T-cell (primary cell): ENCODE results near the gene FAM43A. TPM values are rescaled to one million over a fixed set of nuclear protein-coding genes. Genes with fewer than 3 reads are reported as not detected.

Experiments used
- ATAC-seq, 4 experiments: fragments of 200-7000 bp in 3 of 4; fragments of 150-1000 bp in 1 of 4; cut with Tn5 transposase; replicated peaks in 1 of 4; 1 replicate in 3 of 4; 2 replicates in 1 of 4; pipeline ENCODE4 v1.10.0; 2021; ENCODE audit warnings: moderate library complexity in 3 of 4, mild to moderate bottlenecking in 2 of 4, moderate number of reproducible peaks in 1 of 4
- CTCF ChIA-PET, 2 donors: fragments of 300-600 bp; sonication (Branson Sonifier 250); formaldehyde crosslinking; loops; one replicate each; lab custom pipeline; 2022; ENCODE audit warnings: antibody characterized with exemption in 2 of 2; lab: Charles Lee
- POLR2A ChIA-PET, 2 donors: fragments of 300-600 bp; sonication (Branson Sonifier 250); formaldehyde crosslinking; loops; one replicate each; lab custom pipeline; 2022; ENCODE audit warnings: antibody characterized with exemption in 2 of 2; lab: Charles Lee
- DNase-seq, 35 experiments: peaks; one replicate each; pipeline versions ENCODE4 v3.0.0 to v3.0.0-alpha.2; 2013 to 2023
- H3K27ac ChIP-seq: one replicate; pipeline ENCODE4 v1.5.1; 2013; ENCODE audit warnings: low read length
- H3K27me3 ChIP-seq, 2 experiments: replicated peaks in 1 of 2; 1 replicate in 1 of 2; 2 replicates in 1 of 2; pipeline versions ENCODE4 v1.6.1 to v1.7.0; 2013; ENCODE audit warnings: low read length in 1 of 2, mixed read lengths in 1 of 2; ENCODE audit not compliant: control insufficient read depth in 2 of 2, insufficient read depth in 2 of 2; ENCODE audit errors: extremely low read depth in 1 of 2
- H3K36me3 ChIP-seq, 2 donors: 1 replicate in 1 of 2; 2 replicates in 1 of 2; pipeline versions ENCODE4 v1.6.1 to v1.7.0; 2013; ENCODE audit warnings: low read length in 1 of 2; ENCODE audit not compliant: control insufficient read depth in 2 of 2, insufficient read depth in 1 of 2; ENCODE audit errors: extremely low read depth in 1 of 2
- H3K4me1 ChIP-seq, 2 experiments: 1 replicate in 1 of 2; 2 replicates in 1 of 2; pipeline versions ENCODE4 v1.6.1 to v1.7.0; 2013; ENCODE audit warnings: low read length in 2 of 2, mixed read lengths in 1 of 2; ENCODE audit not compliant: insufficient read depth in 2 of 2, control insufficient read depth in 1 of 2; ENCODE audit errors: extremely low read depth in 1 of 2
- H3K4me3 ChIP-seq, 2 donors: 1 replicate in 1 of 2; 2 replicates in 1 of 2; pipeline versions ENCODE4 v1.5.1 to v1.7.0; 2013; ENCODE audit warnings: mild to moderate bottlenecking in 2 of 2, low read length in 1 of 2, moderate library complexity in 1 of 2; ENCODE audit not compliant: control insufficient read depth in 1 of 2; ENCODE audit errors: extremely low read depth in 1 of 2
- H3K9me3 ChIP-seq: 2 replicates; pipeline ENCODE4 v1.7.0; 2013
- H3K27ac Mint-ChIP-seq, 2 donors: one replicate each; pipeline ENCODE4 v1.8.0; 2020 to 2021; ENCODE audit warnings: mild to moderate bottlenecking in 2 of 2, mixed read lengths in 2 of 2
- H3K27me3 Mint-ChIP-seq, 2 donors: one replicate each; pipeline ENCODE4 v1.8.0; 2021 to 2022; ENCODE audit warnings: mixed read lengths in 2 of 2
- H3K36me3 Mint-ChIP-seq: one replicate; pipeline ENCODE4 v1.8.0; 2021; ENCODE audit warnings: mixed read lengths
- H3K4me1 Mint-ChIP-seq, 3 donors: one replicate each; pipeline ENCODE4 v1.8.0; 2020 to 2022; ENCODE audit warnings: mixed read lengths in 3 of 3, mild to moderate bottlenecking in 1 of 3
- H3K4me3 Mint-ChIP-seq, 3 donors: one replicate each; pipeline ENCODE4 v1.8.0; 2020 to 2022; ENCODE audit warnings: mild to moderate bottlenecking in 3 of 3, mixed read lengths in 3 of 3, moderate library complexity in 3 of 3
- H3K9me3 Mint-ChIP-seq, 3 donors: one replicate each; pipeline ENCODE4 v1.8.0; 2020 to 2022; ENCODE audit warnings: mixed read lengths in 3 of 3
- WGBS: methylation state at CpG from one replicate; pipeline ENCODE4 v1.1.5; 2013; ENCODE audit warnings: missing lambda C conversion rate; ENCODE audit not compliant: insufficient coverage; 5-methylcytosine and 5-hydroxymethylcytosine counted together
- total RNA-seq, 35 experiments: library from RNA in 6 of 35; stranded (reverse) in 6 of 35; fragments of 120-200 nt in 1 of 35; gene quantifications; one replicate each; pipeline versions ENCODE4 v1.2.1 to v1.2.4 and lab custom pipeline; 2013 to 2026

Gene FAM43A
- total RNA-seq, 5 donors from 2014 or later (not counting 1 experiment from before 2014, with no cell fraction given): 2.2 to 14.2 (median 8.1) TPM

GRCh38 chr3:194713299-194714136, 27.8 kb downstream of the FAM43A start:
- H3K4me3 Mint-ChIP-seq: no peak overlapping the region
- H3K4me1 Mint-ChIP-seq: peaks cover 0 to 12% (median 8%) of the 10 kb centered on the region in 3 donors
- H3K9me3 Mint-ChIP-seq: no peaks in the 10 kb centered on the region
- H3K27me3 ChIP-seq: no peaks in the 10 kb centered on the region
- no peaks in the 10 kb centered on the region for H3K9me3 ChIP-seq
- H3K4me1 ChIP-seq: no peaks in the 10 kb centered on the region
- H3K36me3 ChIP-seq: no peaks in the 10 kb centered on the region
- DNase-seq (no peak), ATAC-seq (no peak)
- ChIA-PET CTCF (interaction anchor here in 1 of 2 donors (0.7 kb wide), 1 partner anchor 372 kb away, joined by 4 read pairs; no protein-coding TSS in a partner anchor), POLR2A (no interaction called here)
- 85% methylated on average over 7 of the region's 9 CpGs for WGBS
- H3K27me3 Mint-ChIP-seq: no peaks in the 10 kb centered on the region
- H3K27ac ChIP-seq: no peak overlapping the region
- no peaks in the 10 kb centered on the region for H3K36me3 Mint-ChIP-seq
- no peak overlapping the region for H3K4me3 ChIP-seq
- no peak overlapping the region for H3K27ac Mint-ChIP-seq

DNA sequence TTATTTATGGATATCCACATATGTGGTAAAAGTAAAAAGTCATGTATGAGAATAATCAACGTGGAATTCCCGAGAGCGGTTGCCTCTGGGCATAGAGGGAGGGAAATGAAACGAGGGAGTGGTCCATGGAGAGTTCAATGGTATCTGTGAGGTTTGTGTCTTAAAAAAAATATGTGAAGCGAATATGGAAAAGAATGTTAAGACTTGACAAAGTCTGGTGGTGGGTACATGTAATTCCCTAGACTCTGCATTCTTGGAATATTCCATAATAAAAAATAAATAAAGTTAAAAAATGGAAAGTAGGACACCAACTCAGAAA, 28.4 kb downstream of the FAM43A start:
- ATAC-seq (no peak), DNase-seq (no peak)
- H3K27me3 Mint-ChIP-seq: no peaks in the 10 kb centered on the region
- Histone ChIP-seq H3K27ac (no peak overlapping the region), H3K4me1 (no peaks in the 10 kb centered on the region), H3K27me3 (no peaks in the 10 kb centered on the region), H3K4me3 (no peak overlapping the region), H3K9me3 (no peaks in the 10 kb centered on the region), H3K36me3 (no peaks in the 10 kb centered on the region)
- WGBS: 92% methylated on average over 4 of the region's 5 CpGs
- H3K4me3 Mint-ChIP-seq: no peak overlapping the region
- peaks cover 0 to 12% (median 8%) of the 10 kb centered on the region in 3 donors for H3K4me1 Mint-ChIP-seq
- ChIA-PET CTCF (no interaction called here), POLR2A (no interaction called here)
- H3K36me3 Mint-ChIP-seq: no peaks in the 10 kb centered on the region
- H3K9me3 Mint-ChIP-seq: no peaks in the 10 kb centered on the region
- no peak overlapping the region for H3K27ac Mint-ChIP-seq

DNA sequence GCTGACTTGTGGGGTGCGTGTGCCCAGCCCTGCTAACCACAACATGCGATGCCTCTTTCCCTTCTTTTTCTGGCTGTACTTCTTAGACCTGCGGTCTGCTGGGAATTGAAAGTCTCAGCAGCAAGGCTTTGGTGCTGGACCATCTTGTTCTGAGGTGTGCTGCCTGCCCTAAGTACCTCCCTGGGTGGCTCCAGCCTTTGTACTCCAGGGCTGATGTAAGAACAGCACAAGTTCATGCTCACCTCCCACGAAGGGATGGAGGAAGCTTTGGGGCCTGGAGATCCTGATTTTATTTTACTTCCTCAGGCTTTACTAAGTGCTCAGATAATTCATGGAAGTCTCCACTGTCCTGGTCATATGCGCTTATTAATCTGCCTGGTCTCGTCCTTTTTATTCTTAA, 28.9 kb downstream of the FAM43A start:
- WGBS: 88% methylated on average over 4 of the region's 6 CpGs
- H3K27ac Mint-ChIP-seq: no peak overlapping the region
- DNase-seq: no peak

GRCh38 chr3:194715022-194715800, 29.5 kb downstream of the FAM43A start:
- Histone ChIP-seq H3K4me3 (no peak overlapping the region), H3K27ac (peak overlapping the region; percentile 57), H3K9me3 (no peaks in the 10 kb centered on the region), H3K27me3 (no peaks in the 10 kb centered on the region), H3K36me3 (no peaks in the 10 kb centered on the region), H3K4me1 (no peaks in the 10 kb centered on the region)
- WGBS: 71% methylated on average over 7 of the region's 8 CpGs
- ChIA-PET POLR2A (interaction anchor here in 1 of 2 donors (1.2 to 2.4 kb wide), 2 partner anchors 27 to 54 kb away, joined by 3 to 19 read pairs; no protein-coding TSS in a partner anchor), CTCF (interaction anchor here in 1 of 2 donors (1.2 to 1.3 kb wide), 2 partner anchors 27 to 30 kb away, joined by 3 to 4 read pairs; no protein-coding TSS in a partner anchor)
- H3K4me3 Mint-ChIP-seq: peak overlapping the region in 2 of 3 donors; percentile 39 to 61
- H3K36me3 Mint-ChIP-seq: no peaks in the 10 kb centered on the region
- H3K27ac Mint-ChIP-seq: peak overlapping the region; percentile 88 to 93
- peak; percentile 32 to 86 (median 49) for ATAC-seq
- H3K9me3 Mint-ChIP-seq: no peaks in the 10 kb centered on the region
- H3K4me1 Mint-ChIP-seq: peaks cover 0 to 12% (median 8%) of the 10 kb centered on the region in 3 donors
- peak in 14 of 35 experiments; percentile 4 to 42 (median 8) for DNase-seq
- H3K27me3 Mint-ChIP-seq: no peaks in the 10 kb centered on the region

More for the DNA sequence above, 28.9 kb downstream of the FAM43A start:
- no peaks in the 10 kb centered on the region for H3K27me3 Mint-ChIP-seq
- no peak for ATAC-seq
- H3K9me3 ChIP-seq: no peaks in the 10 kb centered on the region
- no peak overlapping the region for H3K4me3 ChIP-seq
- ChIA-PET POLR2A (interaction anchor here in 1 of 2 donors (2.4 kb wide), 1 partner anchor 27 kb away, joined by 19 read pairs; no protein-coding TSS in a partner anchor), CTCF (no interaction called here)
- no peak overlapping the region for H3K4me3 Mint-ChIP-seq
- H3K36me3 ChIP-seq: no peaks in the 10 kb centered on the region
- H3K27me3 ChIP-seq: no peaks in the 10 kb centered on the region
- H3K27ac ChIP-seq: peak overlapping the region; percentile 57
- peaks cover 0 to 12% (median 8%) of the 10 kb centered on the region in 3 donors for H3K4me1 Mint-ChIP-seq
- H3K36me3 Mint-ChIP-seq: no peaks in the 10 kb centered on the region
- no peaks in the 10 kb centered on the region for H3K9me3 Mint-ChIP-seq
- no peaks in the 10 kb centered on the region for H3K4me1 ChIP-seq

DNA sequence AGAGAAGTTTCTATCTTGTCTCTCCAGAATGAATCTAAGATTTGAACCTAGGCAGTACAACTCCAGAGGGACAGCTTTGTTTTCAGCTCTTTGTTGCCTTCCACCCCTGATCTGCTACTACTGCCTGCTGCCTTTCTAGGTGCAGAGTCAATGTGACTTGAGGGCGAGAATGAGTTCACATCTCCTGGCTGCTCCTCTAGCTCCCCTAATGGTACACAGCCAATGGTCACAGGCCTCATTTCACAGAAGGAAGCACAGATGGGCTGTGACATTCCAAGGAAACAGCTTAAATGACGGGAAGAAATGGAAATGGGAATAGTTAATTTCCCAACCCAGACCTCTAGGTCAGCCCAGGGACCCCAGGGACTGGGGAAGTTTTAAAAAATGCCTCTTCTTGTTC, 32.4 kb downstream of the FAM43A start:
- H3K4me1 ChIP-seq: no peaks in the 10 kb centered on the region
- no peak overlapping the region for H3K27ac Mint-ChIP-seq
- no peaks in the 10 kb centered on the region for H3K36me3 ChIP-seq
- H3K4me3 ChIP-seq: no peak overlapping the region
- POLR2A ChIA-PET: no interaction called here
- H3K9me3 ChIP-seq: no peaks in the 10 kb centered on the region
- no peaks in the 10 kb centered on the region for H3K36me3 Mint-ChIP-seq
- ATAC-seq: no peak
- CTCF ChIA-PET: no interaction called here
- peaks cover 0 to 12% (median 8%) of the 10 kb centered on the region in 3 donors for H3K4me1 Mint-ChIP-seq
- DNase-seq: no peak
- no peaks in the 10 kb centered on the region for H3K27me3 ChIP-seq
- H3K27me3 Mint-ChIP-seq: no peaks in the 10 kb centered on the region
- WGBS: 100% methylated on average over 1 of the region's 2 CpGs
- H3K4me3 Mint-ChIP-seq: no peak overlapping the region
- H3K9me3 Mint-ChIP-seq: no peaks in the 10 kb centered on the region
- H3K27ac ChIP-seq: no peak overlapping the region

DNA sequence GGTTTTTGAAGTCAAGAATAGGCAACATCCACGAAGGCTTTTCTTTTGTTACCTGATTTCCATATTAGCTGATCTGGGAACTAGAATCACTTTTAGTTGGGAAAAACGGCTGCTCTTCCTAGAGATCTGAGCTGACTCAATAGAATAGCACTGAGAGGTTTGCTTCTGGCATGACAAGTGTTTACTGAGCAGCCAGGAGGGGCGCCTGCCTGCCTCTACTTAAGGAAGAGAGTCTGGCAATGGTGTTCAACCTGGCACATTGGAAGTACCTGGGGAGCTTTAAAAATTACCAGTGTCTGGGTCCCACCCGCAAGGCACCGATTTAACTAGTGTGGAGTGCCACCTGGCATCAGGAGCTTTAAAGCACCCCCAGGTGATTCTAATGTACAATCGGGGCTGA, 34.4 kb downstream of the FAM43A start:
- 79% methylated on average over 5 of the region's 6 CpGs for WGBS
- no peak overlapping the region for H3K27ac ChIP-seq
- no peaks in the 10 kb centered on the region for H3K36me3 ChIP-seq
- DNase-seq (no peak), ATAC-seq (no peak)
- H3K4me1 ChIP-seq: no peaks in the 10 kb centered on the region
- no peak overlapping the region for H3K4me3 Mint-ChIP-seq
- H3K27me3 ChIP-seq: no peaks in the 10 kb centered on the region
- H3K36me3 Mint-ChIP-seq: no peaks in the 10 kb centered on the region
- H3K4me1 Mint-ChIP-seq: peaks cover 0 to 7% (median 7%) of the 10 kb centered on the region in 3 donors
- ChIA-PET POLR2A (no interaction called here), CTCF (no interaction called here)
- no peak overlapping the region for H3K27ac Mint-ChIP-seq
- no peaks in the 10 kb centered on the region for H3K9me3 Mint-ChIP-seq
- H3K27me3 Mint-ChIP-seq: no peaks in the 10 kb centered on the region
- H3K4me3 ChIP-seq: no peak overlapping the region
- H3K9me3 ChIP-seq: no peaks in the 10 kb centered on the region
